SU-DHL-6 (cell line): ENCODE data around the gene MTHFD2.

Experiments used
- CTCF ChIP-seq: fragments of 200-600 bp; sonication (generic); IDR thresholded peaks from one replicate; pipeline ENCODE4 v1.5.1; 2017; ENCODE audit warnings: antibody characterized with exemption, mild to moderate bottlenecking, low read length, moderate library complexity; ENCODE audit not compliant: insufficient read depth, poor library complexity, severe bottlenecking
- EZH2phosphoT487 ChIP-seq: fragments of 200-600 bp; sonication (generic), shearing (Covaris generic); conservative IDR thresholded peaks from 2 replicates; pipeline ENCODE4 v1.6.1; 2018; ENCODE audit warnings: mild to moderate bottlenecking, antibody characterized with exemption, low read length, moderate library complexity, mixed read lengths

- TF ChIP-seq CTCF (no peak), EZH2phosphoT487 (no peak)
Observed at GRCh38 chr2:74205113-74205512, 6.7 kb downstream of the MTHFD2 start.
